ENCODE data around the gene CD6. TPM values are rescaled to one million over a fixed set of nuclear protein-coding genes. Genes with fewer than 3 reads are reported as not detected.

The CD6 gene
- total and polyA plus RNA-seq, 11 donors: 0.08 to 6.1 (median 0.34) TPM; not detected in 1

- TF ChIP-seq CTCF (IDR thresholded peaks at IDR 0.05) (no peak), POLR2A (IDR thresholded peaks at IDR 0.05) (no peak)
- WGBS, 4 donors: 62 to 83% (median 73%) methylated on average over 2 of the region's 2 CpGs
- peaks cover 0 to 23% (median 4%) of the 10 kb centered on the region in 9 donors for H3K27me3 ChIP-seq
These were observed 17.2 kb downstream of the CD6 start for GRCh38 chr11:60988658-60989057.

GRCh38 chr11:60989093-60989650, 17.7 kb downstream of the CD6 start:
- Histone ChIP-seq H3K27me3 (peaks cover 0 to 28% (median 8%) of the 10 kb centered on the region in 9 donors), H3K27ac (no peak overlapping the region), H3K4me3 (no peak overlapping the region), H3K36me3 (no peaks in the 10 kb centered on the region), H3K9me3 (no peaks in the 10 kb centered on the region), H3K4me1 (peaks cover 0 to 15% (median 0%) of the 10 kb centered on the region in 12 donors)
- WGBS, 4 donors: 53 to 62% (median 56%) methylated on average over 12 of the region's 12 CpGs
- intact Hi-C loops (cut with DNase I): loop anchor here in 1 of 10 donors (5.0 kb wide), 1 partner anchor 68 kb away; no protein-coding TSS in a partner anchor
- ATAC-seq: no peak
- TF ChIP-seq CTCF (IDR thresholded peaks at IDR 0.05) (no peak), POLR2A (IDR thresholded peaks at IDR 0.05) (no peak)
- no peak for DNase-seq

More at GRCh38 chr11:60988658-60989057, 17.2 kb downstream of the CD6 start:
- Histone ChIP-seq H3K27ac (no peak overlapping the region), H3K4me1 (peaks cover 0 to 13% (median 0%) of the 10 kb centered on the region in 12 donors), H3K36me3 (no peaks in the 10 kb centered on the region), H3K4me3 (no peak overlapping the region), H3K9me3 (no peaks in the 10 kb centered on the region)
- DNase-seq: no peak
- ATAC-seq: no peak
- intact Hi-C loops (cut with DNase I): loop anchor here in 1 of 10 donors (5.0 kb wide), 1 partner anchor 69 kb away; no protein-coding TSS in a partner anchor

- WGBS, 4 donors: 91 to 94% (median 93%) methylated on average over 4 of the region's 4 CpGs
- Histone ChIP-seq H3K9me3 (no peaks in the 10 kb centered on the region), H3K4me3 (no peak overlapping the region), H3K27ac (no peak overlapping the region), H3K27me3 (peaks cover 0 to 42% (median 8%) of the 10 kb centered on the region in 9 donors), H3K36me3 (no peaks in the 10 kb centered on the region), H3K4me1 (peaks cover 0 to 17% (median 0%) of the 10 kb centered on the region in 12 donors)
- TF ChIP-seq POLR2A (IDR thresholded peaks at IDR 0.05) (no peak), CTCF (IDR thresholded peaks at IDR 0.05) (no peak)
- ATAC-seq (no peak), DNase-seq (no peak)
- intact Hi-C loops (cut with DNase I): no loop called here
These were observed 20.0 kb downstream of the CD6 start for GRCh38 chr11:60991457-60991856.

GRCh38 chr11:60992842-60993409, 21.4 kb downstream of the CD6 start:
- TF ChIP-seq POLR2A (IDR thresholded peaks at IDR 0.05): no peak
- TF ChIP-seq CTCF (IDR thresholded peaks at IDR 0.05): no peak
- peaks cover 0 to 44% (median 8%) of the 10 kb centered on the region in 9 donors for H3K27me3 ChIP-seq

More at GRCh38 chr11:60992842-60993409, 21.4 kb downstream of the CD6 start:
- Histone ChIP-seq H3K36me3 (no peaks in the 10 kb centered on the region), H3K27ac (no peak overlapping the region), H3K4me3 (no peak overlapping the region), H3K4me1 (peaks cover 0 to 17% (median 0%) of the 10 kb centered on the region in 12 donors), H3K9me3 (no peaks in the 10 kb centered on the region)
- 34 to 40% (median 39%) methylated on average over 5 of the region's 5 CpGs for WGBS, 4 donors
- intact Hi-C loops (cut with DNase I): no loop called here
- ATAC-seq: peak in 1 of 4 donors; percentile 39
- no peak for DNase-seq

Data from heart left ventricle (tissue), 16 donors.